Kidney tubule cell (primary cell): ENCODE measurements around the gene C13orf42.

ENCODE experiments used
- DNase-seq: peaks from one replicate; pipeline ENCODE4 v3.0.0-alpha.2; 2018; ENCODE audit warnings: low spot score

The C13orf42 gene

GRCh38 chr13:51033421-51034185, 77.5 kb downstream of the C13orf42 start:
- no peak for DNase-seq

DNA sequence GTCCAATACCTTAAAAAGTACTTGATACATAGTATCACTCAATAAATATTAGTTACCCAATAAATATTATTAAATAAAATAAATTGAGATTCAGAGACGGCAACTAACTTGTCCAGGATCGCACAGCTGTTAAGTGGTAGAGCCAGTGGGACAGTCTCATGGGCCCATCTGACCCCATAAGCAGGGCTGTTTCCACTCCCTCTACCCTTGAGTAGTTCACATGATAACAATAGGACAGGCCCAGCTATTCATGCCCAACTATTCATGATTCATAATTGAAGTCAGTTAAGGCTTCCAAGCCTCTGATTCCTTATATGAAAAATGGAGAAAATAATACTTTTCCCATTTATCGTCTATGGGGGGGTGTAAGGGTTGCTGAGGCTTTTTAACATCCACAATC, 78.2 kb downstream of the C13orf42 start:
- DNase-seq, result no peak
